ENCODE measurements around the gene RFLNA. TPM values are rescaled to one million over a fixed set of nuclear protein-coding genes. Genes with fewer than 3 reads are reported as not detected.

Gene RFLNA
- total and polyA plus RNA-seq, 2 of the 13 experiments (the other 11 are each of a cell fraction or from before 2014, with no cell fraction given), result not detected

DNA sequence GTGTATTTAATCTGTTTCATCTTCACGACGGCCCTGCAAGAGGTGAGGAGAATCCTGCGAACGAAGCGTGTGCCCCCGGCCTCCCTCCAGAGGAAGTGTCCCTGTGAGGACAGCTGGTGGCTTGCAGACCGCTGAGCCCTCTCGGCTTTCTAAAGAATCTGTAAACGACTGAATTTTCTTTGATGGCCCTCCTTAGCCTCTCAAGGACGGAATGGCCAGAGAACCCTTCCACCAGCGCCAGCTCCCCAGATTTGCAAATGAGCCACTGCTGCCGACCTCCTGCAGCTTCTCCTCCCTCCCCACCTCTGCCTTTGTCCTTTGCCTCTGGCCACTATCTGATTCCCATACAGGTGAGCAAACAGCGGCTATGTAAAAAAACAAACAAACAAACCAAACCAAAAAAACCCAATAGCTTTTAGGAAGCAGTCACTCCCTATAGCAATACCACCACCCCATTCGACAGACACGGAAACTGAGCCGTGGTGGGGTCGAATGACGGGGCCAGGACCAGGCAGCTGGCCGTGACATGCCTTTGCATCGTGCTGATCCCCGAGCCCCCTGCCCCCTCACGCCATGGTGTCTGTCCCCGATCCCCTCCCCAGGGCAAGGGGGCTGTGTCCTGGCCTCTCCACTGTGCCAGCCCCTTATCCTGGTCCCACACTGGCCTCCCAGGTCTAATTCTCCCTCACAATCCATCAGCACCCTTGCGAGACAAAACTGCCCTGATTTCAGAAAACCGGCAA, 23.6 kb downstream of the RFLNA start (continued):
- no peak for TF ChIP-seq SKI (IDR thresholded peaks at IDR 0.05; ENCODE audit: partially characterized antibody)
- TF ChIP-seq ZNF549 (CRISPR knock-in tag; IDR thresholded peaks at IDR 0.05), result no peak
- no peak for TF ChIP-seq IKZF4 (CRISPR knock-in tag; IDR thresholded peaks at IDR 0.05; ENCODE audit: borderline replicate concordance, low read depth, not compliant biosample characterization)

DNA sequence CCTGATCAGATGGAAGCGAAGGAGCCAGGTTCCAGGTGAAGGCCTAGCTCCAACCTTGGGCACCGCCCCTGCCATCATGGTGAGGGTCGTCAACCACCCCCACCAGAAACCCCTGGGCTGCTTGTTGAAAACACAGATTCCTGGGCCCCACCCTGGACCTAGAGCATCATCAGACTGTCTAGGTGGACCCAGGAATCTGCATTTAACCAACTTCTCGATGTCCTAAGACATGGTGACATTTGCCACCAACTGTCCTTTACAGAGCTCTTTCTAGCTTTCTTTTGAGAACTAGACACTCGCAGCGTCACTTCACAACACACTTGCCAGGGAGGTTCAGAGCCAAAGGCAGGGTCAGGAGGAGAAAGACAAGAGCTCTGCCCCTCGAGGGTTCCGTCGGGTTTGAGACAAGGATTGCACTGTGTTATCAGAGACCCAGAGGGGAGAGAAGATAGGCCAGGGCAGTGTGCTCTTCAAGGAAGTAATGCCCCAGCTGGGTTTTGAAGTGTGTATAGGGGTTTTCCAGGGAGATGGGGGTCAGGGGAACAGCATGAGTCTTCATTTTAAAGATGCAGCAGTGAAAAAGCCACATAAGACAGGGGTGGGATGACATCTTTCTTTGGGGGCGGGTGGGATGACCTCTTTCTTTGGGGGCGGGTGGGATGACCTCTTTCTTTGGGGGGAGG, 24.6 kb downstream of the RFLNA start:
- ATAC-seq (no peak), DNase-seq (ENCODE audit: low spot score) (no peak), FAIRE-seq (no peak)
- Histone ChIP-seq H2AFZ (ENCODE audit: low read length) (no peak overlapping the region), H3K9me3 (ENCODE audit: low read length) (peaks cover 7% of the 10 kb centered on the region), H3K9ac (ENCODE audit: insufficient read depth, low read depth, low read length) (no peak overlapping the region), H3K4me1 (ENCODE audit: insufficient read depth, low read length) (no peaks in the 10 kb centered on the region), H3K4me2 (ENCODE audit: low read depth, low read length) (no peak overlapping the region), H3K27ac (ENCODE audit: extremely low read length, insufficient read depth, low read length) (no peak overlapping the region), H3K4me3 (replicated peaks in 1 of 3; ENCODE audit: insufficient read depth in 1 of 3, low read depth in 2 of 3, low read length in 3 of 3) (no peak overlapping the region), H3K27me3 (ENCODE audit: control insufficient read depth in 1 of 2, insufficient read depth in 2 of 2, low read length in 2 of 2) (peaks cover 10 to 39% of the 10 kb centered on the region in 2 experiments; a peak in 4 of 5 replicates), H3K36me3 (replicated peaks in 1 of 2; ENCODE audit: control insufficient read depth in 1 of 2, insufficient read depth in 2 of 2, low read length in 2 of 2) (0 out of 5 replicates have a peak, but pooled peaks cover 4 to 5% of the 10 kb centered on the region in 2 experiments), H3K79me2 (ENCODE audit: insufficient read depth, low read length) (no peaks in the 10 kb centered on the region), H4K20me1 (ENCODE audit: insufficient read depth, low read length) (no peaks in the 10 kb centered on the region)
- TF ChIP-seq ZNF510 (CRISPR knock-in tag; IDR thresholded peaks at IDR 0.05; ENCODE audit: low read depth), result no peak
- no peak for TF ChIP-seq TCF7 (IDR thresholded peaks at IDR 0.05; ENCODE audit: low read depth)
- TF ChIP-seq, protein P1, sequence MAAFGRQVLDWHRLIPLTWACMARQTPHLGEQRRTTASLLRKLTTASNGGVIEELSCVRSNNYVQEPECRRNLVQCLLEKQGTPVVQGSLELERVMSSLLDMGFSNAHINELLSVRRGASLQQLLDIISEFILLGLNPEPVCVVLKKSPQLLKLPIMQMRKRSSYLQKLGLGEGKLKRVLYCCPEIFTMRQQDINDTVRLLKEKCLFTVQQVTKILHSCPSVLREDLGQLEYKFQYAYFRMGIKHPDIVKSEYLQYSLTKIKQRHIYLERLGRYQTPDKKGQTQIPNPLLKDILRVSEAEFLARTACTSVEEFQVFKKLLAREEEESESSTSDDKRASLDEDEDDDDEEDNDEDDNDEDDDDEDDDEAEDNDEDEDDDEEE (CRISPR knock-in tag; IDR thresholded peaks at IDR 0.05), result no peak
- no peak for TF ChIP-seq SMYD3 (CRISPR knock-in tag; IDR thresholded peaks at IDR 0.05)
- no peak for TF ChIP-seq MYNN (CRISPR knock-in tag; IDR thresholded peaks at IDR 0.05; ENCODE audit: low read depth)
- TF ChIP-seq RFXAP (CRISPR knock-in tag; IDR thresholded peaks at IDR 0.05; ENCODE audit: borderline replicate concordance), result no peak
- TF ChIP-seq MED13 (CRISPR knock-in tag; IDR thresholded peaks at IDR 0.05), result no peak
- no peak for TF ChIP-seq LCORL (IDR thresholded peaks at IDR 0.05)
- no peak for TF ChIP-seq LCORL (CRISPR knock-in tag; IDR thresholded peaks at IDR 0.05)
- no peak for TF ChIP-seq ZFP82 (CRISPR knock-in tag; IDR thresholded peaks at IDR 0.05; ENCODE audit: borderline replicate concordance)
- no peak for TF ChIP-seq AGO2 (optimal IDR thresholded peaks at IDR 0.05; ENCODE audit: low read depth, low read length)
- TF ChIP-seq ZNF674 (CRISPR knock-in tag; IDR thresholded peaks at IDR 0.05; ENCODE audit: low read depth), result no peak
- TF ChIP-seq ZNF773 (CRISPR knock-in tag; IDR thresholded peaks at IDR 0.05; ENCODE audit: borderline replicate concordance), result no peak
- no peak for TF ChIP-seq ZNF850 (CRISPR knock-in tag; conservative IDR thresholded peaks at IDR 0.05)
- TF ChIP-seq, protein P2, sequence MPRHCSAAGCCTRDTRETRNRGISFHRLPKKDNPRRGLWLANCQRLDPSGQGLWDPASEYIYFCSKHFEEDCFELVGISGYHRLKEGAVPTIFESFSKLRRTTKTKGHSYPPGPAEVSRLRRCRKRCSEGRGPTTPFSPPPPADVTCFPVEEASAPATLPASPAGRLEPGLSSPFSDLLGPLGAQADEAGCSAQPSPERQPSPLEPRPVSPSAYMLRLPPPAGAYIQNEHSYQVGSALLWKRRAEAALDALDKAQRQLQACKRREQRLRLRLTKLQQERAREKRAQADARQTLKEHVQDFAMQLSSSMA (CRISPR knock-in tag; IDR thresholded peaks at IDR 0.05), result no peak
- CTCF ChIA-PET (ENCODE audit: low intra/inter-chr PET ratio, low total read pairs), result interaction anchor here (3.4 kb wide), 1 partner anchor 282 kb away, joined by 59 read pairs; no protein-coding TSS in a partner anchor
- in situ Hi-C loops (cut with HindIII; ENCODE audit: extremely low pct_ligation_motif_present, low pct_unique_long_range_greater_than_20kb), result loop anchor here (5.0 kb wide), 1 partner anchor 267 kb away; no protein-coding TSS in a partner anchor
- POLR2A ChIA-PET, result no interaction called here
- WGBS (ENCODE audit: low lambda C conversion rate), result 46% methylated on average over 10 of the region's 11 CpGs
- intact Hi-C loops (cut with micrococcal nuclease; ENCODE audit: unreplicated experiment), result no loop called here
- no TSS peak for BruUV-seq (replicated peaks)
